Measurements from ENCODE around the gene SLC38A10.

The SLC38A10 gene

DNA sequence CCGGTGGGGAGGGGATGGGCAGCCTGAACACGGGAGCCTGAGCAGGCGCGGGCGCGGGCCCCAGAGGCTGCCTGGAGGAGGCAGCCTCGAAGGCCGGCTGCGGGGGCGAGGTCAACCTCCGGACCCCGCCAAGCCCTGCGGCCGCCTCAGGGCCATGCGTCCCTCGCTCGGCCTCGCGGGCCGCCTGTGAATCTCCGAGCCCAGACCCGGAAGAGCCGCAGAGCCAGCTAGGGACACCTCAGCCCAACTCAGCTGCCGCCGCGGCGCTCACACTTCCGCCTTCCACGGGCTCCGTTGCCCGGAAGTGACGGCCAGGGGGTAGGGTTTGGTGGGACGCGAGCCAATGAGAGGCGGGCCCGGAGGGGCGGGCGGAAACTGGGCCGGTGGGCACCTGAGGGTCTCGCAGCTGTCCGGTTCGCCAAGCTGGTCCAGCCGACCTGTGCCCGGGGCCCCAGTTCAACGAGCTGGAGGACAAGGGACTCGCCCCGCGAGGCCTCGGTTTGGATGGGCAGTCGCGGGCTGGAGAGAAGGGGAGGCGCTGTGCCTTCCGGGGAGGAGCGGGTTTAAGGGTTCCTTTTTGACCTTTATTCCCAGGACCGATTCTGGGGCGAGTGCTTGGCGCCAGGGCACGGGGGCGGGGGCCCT is at the start of gene SLC38A10:
TSS of gene SLC38A10 (minus strand) at position 277 of the 645 bp plus-strand sequence. CDS start 386 bp downstream, outside the sequence.
- peaks cover 9% of the 10 kb centered on the region for H3K36me3 ChIP-seq (ENCODE audit: low read depth)
- no peaks in the 10 kb centered on the region for H3K9me3 ChIP-seq (ENCODE audit: severe bottlenecking)
- peak within 1 kb of the TSS; percentile 86 for H3K4me3 ChIP-seq (ENCODE audit: severe bottlenecking)
- TF ChIP-seq, protein P1, sequence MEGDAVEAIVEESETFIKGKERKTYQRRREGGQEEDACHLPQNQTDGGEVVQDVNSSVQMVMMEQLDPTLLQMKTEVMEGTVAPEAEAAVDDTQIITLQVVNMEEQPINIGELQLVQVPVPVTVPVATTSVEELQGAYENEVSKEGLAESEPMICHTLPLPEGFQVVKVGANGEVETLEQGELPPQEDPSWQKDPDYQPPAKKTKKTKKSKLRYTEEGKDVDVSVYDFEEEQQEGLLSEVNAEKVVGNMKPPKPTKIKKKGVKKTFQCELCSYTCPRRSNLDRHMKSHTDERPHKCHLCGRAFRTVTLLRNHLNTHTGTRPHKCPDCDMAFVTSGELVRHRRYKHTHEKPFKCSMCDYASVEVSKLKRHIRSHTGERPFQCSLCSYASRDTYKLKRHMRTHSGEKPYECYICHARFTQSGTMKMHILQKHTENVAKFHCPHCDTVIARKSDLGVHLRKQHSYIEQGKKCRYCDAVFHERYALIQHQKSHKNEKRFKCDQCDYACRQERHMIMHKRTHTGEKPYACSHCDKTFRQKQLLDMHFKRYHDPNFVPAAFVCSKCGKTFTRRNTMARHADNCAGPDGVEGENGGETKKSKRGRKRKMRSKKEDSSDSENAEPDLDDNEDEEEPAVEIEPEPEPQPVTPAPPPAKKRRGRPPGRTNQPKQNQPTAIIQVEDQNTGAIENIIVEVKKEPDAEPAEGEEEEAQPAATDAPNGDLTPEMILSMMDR (IDR thresholded peaks at IDR 0.05; ENCODE audit: poor library complexity, severe bottlenecking), result no peak
- H3K4me1 ChIP-seq (ENCODE audit: insufficient read depth, poor library complexity, severe bottlenecking), result peaks cover 13% of the 10 kb centered on the region
- H3K27me3 ChIP-seq (ENCODE audit: insufficient read depth, poor library complexity, severe bottlenecking), result no peaks in the 10 kb centered on the region
- DNase-seq (ENCODE audit: low spot score), result peak; percentile 87
- H3K27ac ChIP-seq (ENCODE audit: poor library complexity, severe bottlenecking), result peak within 1 kb of the TSS; percentile 61
- peak; percentile 80 for ATAC-seq (ENCODE audit: low read depth)

DNA sequence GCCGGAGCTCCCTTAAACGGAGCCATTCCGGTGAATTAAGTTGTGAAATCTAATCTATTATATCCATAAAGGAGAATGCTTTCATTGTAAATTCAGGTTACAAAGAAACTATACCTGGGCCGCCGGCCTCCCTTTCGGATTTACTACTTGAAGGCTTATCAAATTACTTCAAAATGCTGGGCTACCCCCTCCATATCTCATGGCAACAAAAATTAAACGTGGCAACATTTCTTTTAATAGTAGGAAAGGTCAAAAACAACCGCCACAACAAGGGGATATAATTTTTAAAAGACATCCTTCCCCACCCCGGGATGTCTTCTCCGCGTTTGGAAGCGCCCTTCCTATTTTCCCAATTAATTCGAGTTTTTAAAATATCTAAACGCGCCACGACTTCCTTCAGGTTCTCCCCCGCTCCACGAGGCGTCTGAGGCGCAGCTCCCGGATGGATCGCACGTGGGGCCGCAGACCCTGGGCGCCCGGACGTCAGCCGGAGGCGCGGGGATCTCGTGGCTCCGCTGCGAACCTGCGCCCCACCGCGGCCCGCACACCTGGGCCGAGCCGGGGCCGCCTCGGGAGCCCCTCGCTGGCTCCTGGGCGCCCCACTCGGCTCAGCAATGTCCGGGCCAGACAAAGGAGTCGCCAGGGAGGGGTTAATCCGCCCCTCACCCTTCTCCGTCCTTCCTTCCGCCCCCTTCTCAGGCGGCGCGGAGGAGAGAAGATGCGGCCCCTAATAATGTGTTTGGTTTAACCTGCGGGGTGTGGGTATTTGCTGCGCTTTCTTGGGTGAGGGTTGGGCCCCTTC is 47.4 kb upstream of the SLC38A10 start:
- H3K27me3 ChIP-seq (ENCODE audit: insufficient read depth, poor library complexity, severe bottlenecking), result no peaks in the 10 kb centered on the region
- no peaks in the 10 kb centered on the region for H3K9me3 ChIP-seq (ENCODE audit: severe bottlenecking)
- peaks cover 5% of the 10 kb centered on the region; the same call in 1 of the 2 replicates for H3K36me3 ChIP-seq (ENCODE audit: low read depth)
- TF ChIP-seq, protein P1 (IDR thresholded peaks at IDR 0.05; ENCODE audit: poor library complexity, severe bottlenecking), result no peak
- peaks cover 5% of the 10 kb centered on the region for H3K4me1 ChIP-seq (ENCODE audit: insufficient read depth, poor library complexity, severe bottlenecking)
- peak overlapping the region; percentile 93 for H3K27ac ChIP-seq (ENCODE audit: poor library complexity, severe bottlenecking)
- DNase-seq (ENCODE audit: low spot score), result no peak
- H3K4me3 ChIP-seq (ENCODE audit: severe bottlenecking), result peak overlapping the region; percentile 86
- ATAC-seq (ENCODE audit: low read depth), result no peak

DNA sequence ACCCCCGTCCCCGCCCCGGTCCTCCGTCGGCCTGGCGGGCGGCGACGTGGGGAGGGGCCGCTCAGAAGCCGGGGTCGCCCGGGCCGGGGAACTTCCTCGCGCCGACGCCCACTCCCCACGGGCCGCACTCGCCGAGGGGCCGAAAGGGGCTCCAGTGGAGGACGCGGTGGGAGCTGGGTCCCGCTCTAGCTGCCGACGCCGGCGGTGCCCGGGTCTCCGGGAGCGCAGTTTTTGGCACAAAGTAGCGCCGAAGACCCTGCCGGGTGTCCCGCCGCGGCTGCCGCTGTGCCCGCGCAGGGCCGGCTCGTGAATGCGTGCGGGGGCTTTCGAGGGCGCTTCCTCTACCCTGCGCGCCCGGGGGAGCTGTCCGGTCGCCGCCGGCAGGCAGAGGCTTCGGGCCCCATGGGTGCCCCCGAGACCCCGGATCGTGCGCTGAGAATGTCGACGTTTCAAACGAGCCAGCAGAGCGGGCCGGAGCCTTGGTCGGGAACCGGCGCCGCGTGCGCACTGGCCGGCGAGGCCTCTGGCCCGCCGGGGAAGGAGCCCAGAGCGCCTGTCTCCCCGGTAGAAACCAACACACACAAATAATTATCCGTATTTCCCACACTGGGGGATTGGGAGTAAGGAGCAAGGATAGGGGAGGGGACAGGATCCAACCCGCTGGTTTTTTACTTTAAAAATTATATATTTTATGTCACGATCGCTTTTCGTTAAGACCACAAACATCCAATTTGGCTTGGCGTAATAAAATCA is 46.6 kb upstream of the SLC38A10 start:
- Histone ChIP-seq H3K4me1 (ENCODE audit: insufficient read depth, poor library complexity, severe bottlenecking) (peaks cover 5% of the 10 kb centered on the region), H3K27ac (ENCODE audit: poor library complexity, severe bottlenecking) (peak overlapping the region; percentile 93), H3K4me3 (ENCODE audit: severe bottlenecking) (peak overlapping the region; percentile 86), H3K36me3 (ENCODE audit: low read depth) (peaks cover 5% of the 10 kb centered on the region; the same call in 1 of the 2 replicates), H3K27me3 (ENCODE audit: insufficient read depth, poor library complexity, severe bottlenecking) (no peaks in the 10 kb centered on the region), H3K9me3 (ENCODE audit: severe bottlenecking) (no peaks in the 10 kb centered on the region)
- ATAC-seq (ENCODE audit: low read depth) (no peak), DNase-seq (ENCODE audit: low spot score) (peak; percentile 66)
- TF ChIP-seq, protein P1 (IDR thresholded peaks at IDR 0.05; ENCODE audit: poor library complexity, severe bottlenecking), result no peak

DNA sequence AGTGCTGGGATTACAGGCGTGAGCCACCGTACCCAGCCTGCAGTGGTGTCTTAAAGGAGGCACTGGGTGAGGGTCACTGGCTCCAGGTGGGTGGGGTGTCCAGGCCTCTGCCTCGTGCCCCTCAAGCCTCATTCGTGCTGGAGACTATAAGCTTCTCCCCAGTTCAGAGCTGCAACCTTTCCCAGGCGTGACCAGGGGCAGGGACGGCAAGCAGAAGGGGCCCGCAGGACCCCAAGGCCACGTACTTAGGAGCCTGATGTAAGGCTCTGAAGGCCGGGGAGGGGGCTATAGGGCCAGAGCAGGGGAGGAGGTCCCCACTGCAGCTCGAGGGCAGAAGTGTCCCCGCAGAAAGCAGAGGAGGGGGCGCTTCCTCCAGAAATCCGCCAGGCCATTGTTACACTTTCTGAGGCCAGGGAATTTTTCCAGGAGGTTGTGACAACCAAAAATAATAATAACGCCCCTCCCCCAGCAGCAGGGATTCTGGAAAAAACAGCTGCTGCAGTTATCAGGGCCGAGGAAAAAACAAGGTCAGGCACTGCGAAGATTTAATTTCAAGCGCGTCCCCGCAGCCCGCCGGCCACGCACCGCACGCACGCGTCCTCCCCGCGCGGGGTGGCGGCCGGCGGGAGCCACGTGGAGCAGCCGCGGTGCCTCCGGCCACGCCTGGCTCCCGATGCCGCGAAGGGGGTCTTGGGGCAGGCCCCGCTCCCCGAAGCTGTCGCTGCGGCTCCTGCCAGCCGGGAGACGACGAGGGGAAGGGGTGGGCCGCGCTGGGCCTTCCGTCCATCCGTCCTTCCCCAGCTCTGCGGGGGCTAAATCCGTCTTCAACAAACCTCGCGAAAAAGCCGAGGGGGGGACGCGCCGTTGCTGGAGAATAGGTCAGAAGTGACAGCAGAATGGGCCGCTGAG is 45.8 kb upstream of the SLC38A10 start:
- Histone ChIP-seq H3K9me3 (ENCODE audit: severe bottlenecking) (no peaks in the 10 kb centered on the region), H3K27ac (ENCODE audit: poor library complexity, severe bottlenecking) (peak overlapping the region; percentile 93), H3K4me1 (ENCODE audit: insufficient read depth, poor library complexity, severe bottlenecking) (peaks cover 7% of the 10 kb centered on the region), H3K36me3 (ENCODE audit: low read depth) (peaks cover 5% of the 10 kb centered on the region; the same call in 1 of the 2 replicates), H3K27me3 (ENCODE audit: insufficient read depth, poor library complexity, severe bottlenecking) (no peaks in the 10 kb centered on the region), H3K4me3 (ENCODE audit: severe bottlenecking) (peak overlapping the region; percentile 86)
- TF ChIP-seq, protein P1 (IDR thresholded peaks at IDR 0.05; ENCODE audit: poor library complexity, severe bottlenecking), result no peak
- ATAC-seq (ENCODE audit: low read depth), result no peak
- peak; percentile 65 for DNase-seq (ENCODE audit: low spot score)
